H1 (cell line): ENCODE results near the gene STARD7. TPM values are rescaled to one million over a fixed set of nuclear protein-coding genes. Genes with fewer than 3 reads are reported as not detected.
A peak's percentile ranks its signal among the peaks of the same experiment; 100 is the strongest.

Experiments used
- CTCF ChIA-PET: fragments of 300-600 bp; sonication (Branson Sonifier 250); formaldehyde crosslinking; loops from one replicate; lab custom pipeline; 2021; ENCODE audit not compliant: partially characterized antibody; lab: Charles Lee
- POLR2A ChIA-PET: fragments of 300-600 bp; sonication (Branson Sonifier 250); formaldehyde crosslinking; loops from one replicate; lab custom pipeline; 2021; ENCODE audit warnings: inconsistent platforms; ENCODE audit not compliant: partially characterized antibody; lab: Charles Lee
- DNase-seq, 2 experiments: peaks; one replicate each; pipeline versions ENCODE4 v3.0.0 to v3.0.0-alpha.2; 2010 to 2022; ENCODE audit warnings: low spot score in 2 of 2, low read depth in 1 of 2, mixed read lengths in 1 of 2
- FAIRE-seq: peaks from 2 replicates; lab custom pipeline; 2011; peaks lifted over from hg19 to GRCh38; lab: Jason Lieb, UNC
- H2AFZ ChIP-seq: 2 replicates; pipeline ENCODE4 v1.8.1; 2012; ENCODE audit warnings: low read length, inconsistent platforms
- H2AK5ac ChIP-seq: 2 replicates; pipeline ENCODE4 v1.6.1; 2013; ENCODE audit warnings: low read depth, low read length
- H2BK120ac ChIP-seq: replicated peaks from 2 replicates; pipeline ENCODE3; 2013; ENCODE audit warnings: low read depth, low read length, inconsistent platforms
- H2BK12ac ChIP-seq: 2 replicates; pipeline ENCODE4 v1.6.1; 2013; ENCODE audit warnings: low read depth, low read length
- H2BK15ac ChIP-seq: 2 replicates; pipeline ENCODE4 v1.6.1; 2013; ENCODE audit warnings: low read length
- H2BK20ac ChIP-seq: 2 replicates; pipeline ENCODE4 v1.6.1; 2013; ENCODE audit warnings: low read length
- H2BK5ac ChIP-seq: 2 replicates; pipeline ENCODE4 v1.6.1; 2013; ENCODE audit warnings: low read depth, low read length
- H3K14ac ChIP-seq: 2 replicates; pipeline ENCODE4 v1.6.1; 2013; ENCODE audit warnings: inconsistent platforms; ENCODE audit not compliant: insufficient read length
- H3K18ac ChIP-seq: 2 replicates; pipeline ENCODE4 v1.6.1; 2013; ENCODE audit warnings: low read length; ENCODE audit errors: extremely low read depth
- H3K23ac ChIP-seq: 2 replicates; pipeline ENCODE4 v1.6.1; 2013; ENCODE audit warnings: inconsistent platforms; ENCODE audit not compliant: insufficient read length
- H3K23me2 ChIP-seq: 2 replicates; pipeline ENCODE4 v1.6.1; 2013; ENCODE audit warnings: low read depth, low read length
- H3K27ac ChIP-seq: 2 replicates; pipeline ENCODE4 v1.6.1; 2011; ENCODE audit warnings: low read depth, low read length, inconsistent platforms
- H3K27me3 ChIP-seq, 4 experiments: replicated peaks in 1 of 4; 1 replicate in 1 of 4; 2 replicates in 3 of 4; pipeline versions ENCODE4 v1.6.1 to v1.8.1; 2011 to 2013; ENCODE audit warnings: low read length in 3 of 4, mild to moderate bottlenecking in 3 of 4, inconsistent platforms in 2 of 4, mixed read lengths in 2 of 4, moderate library complexity in 1 of 4; ENCODE audit not compliant: control insufficient read depth in 3 of 4, insufficient read depth in 3 of 4; ENCODE audit errors: extremely low read depth in 1 of 4
- H3K36me3 ChIP-seq, 4 experiments: 2 replicates each; pipeline versions ENCODE4 v1.6.1 to v1.8.1; 2011 to 2013; ENCODE audit warnings: mild to moderate bottlenecking in 4 of 4, low read length in 3 of 4, moderate library complexity in 2 of 4, control low read depth in 1 of 4, inconsistent platforms in 1 of 4; ENCODE audit not compliant: insufficient read depth in 4 of 4, control insufficient read depth in 2 of 4
- H3K4ac ChIP-seq: replicated peaks from 2 replicates; pipeline ENCODE3; 2013; ENCODE audit warnings: low read length, low read depth, mixed read lengths, inconsistent platforms; ENCODE audit not compliant: insufficient read length
- H3K4me1 ChIP-seq, 4 experiments: replicated peaks in 1 of 4; 1 replicate in 1 of 4; 2 replicates in 3 of 4; pipeline versions ENCODE4 v1.6.1 to v1.8.1; 2011 to 2013; ENCODE audit warnings: low read length in 3 of 4, inconsistent platforms in 2 of 4, mixed read lengths in 1 of 4; ENCODE audit not compliant: insufficient read depth in 4 of 4, control insufficient read depth in 3 of 4
- H3K4me2 ChIP-seq, 2 experiments: 2 replicates each; pipeline versions ENCODE4 v1.6.1 to v1.8.1; 2011 to 2013; ENCODE audit warnings: low read depth in 2 of 2, low read length in 2 of 2, control low read depth in 1 of 2, inconsistent platforms in 1 of 2, mild to moderate bottlenecking in 1 of 2; ENCODE audit not compliant: insufficient read depth in 1 of 2
- H3K4me3 ChIP-seq, 4 experiments: fragments of 200-600, 300-600 bp in 1 of 4; sonication (generic), shearing (Covaris generic), sonication (Bioruptor Twin) in 1 of 4; 2 replicates each; pipeline versions ENCODE4 v1.5.1 to v1.8.1; 2011 to 2016; ENCODE audit warnings: low read length in 4 of 4, low read depth in 3 of 4, control low read depth in 2 of 4, inconsistent platforms in 2 of 4, mild to moderate bottlenecking in 2 of 4, mixed read lengths in 1 of 4, moderate library complexity in 1 of 4; ENCODE audit not compliant: insufficient read depth in 2 of 4; ENCODE audit errors: extremely low read depth in 1 of 4
- H3K56ac ChIP-seq: replicated peaks from 2 replicates; pipeline ENCODE3; 2013; ENCODE audit warnings: low read depth, mild to moderate bottlenecking, mixed read lengths, low read length, inconsistent platforms; ENCODE audit not compliant: insufficient read length
- H3K79me1 ChIP-seq: 2 replicates; pipeline ENCODE4 v1.6.1; 2013; ENCODE audit warnings: low read depth, low read length, control low read depth
- H3K79me2 ChIP-seq, 2 experiments: 2 replicates each; pipeline versions ENCODE4 v1.6.1 to v1.8.1; 2012 to 2013; ENCODE audit warnings: low read length in 2 of 2, mild to moderate bottlenecking in 2 of 2, inconsistent platforms in 1 of 2; ENCODE audit not compliant: insufficient read depth in 2 of 2, control insufficient read depth in 1 of 2
- H3K9ac ChIP-seq, 4 experiments: replicated peaks in 1 of 4; 1 replicate in 1 of 4; 2 replicates in 3 of 4; pipeline versions ENCODE4 v1.6.1 to v1.8.1; 2011 to 2013; ENCODE audit warnings: low read depth in 3 of 4, low read length in 3 of 4, control low read depth in 2 of 4, mild to moderate bottlenecking in 2 of 4, moderate library complexity in 2 of 4, inconsistent platforms in 1 of 4; ENCODE audit errors: extremely low read depth in 1 of 4
- H3K9me3 ChIP-seq, 2 experiments: 2 replicates each; pipeline versions ENCODE4 v1.6.1 to v1.8.1; 2012 to 2013; ENCODE audit warnings: mild to moderate bottlenecking in 2 of 2, moderate library complexity in 2 of 2, control low read depth in 1 of 2, inconsistent platforms in 1 of 2, low read depth in 1 of 2, low read length in 1 of 2, mixed read lengths in 1 of 2; ENCODE audit not compliant: insufficient read depth in 2 of 2
- H4K20me1 ChIP-seq, 2 experiments: replicated peaks in 1 of 2; 2 replicates each; pipeline versions ENCODE3 to v1.8.1; 2011 to 2013; ENCODE audit warnings: inconsistent platforms in 2 of 2, low read length in 2 of 2, mild to moderate bottlenecking in 1 of 2; ENCODE audit not compliant: insufficient read depth in 2 of 2, control insufficient read depth in 1 of 2
- H4K5ac ChIP-seq: 2 replicates; pipeline ENCODE4 v1.6.1; 2013; ENCODE audit warnings: low read length, low read depth, mixed read lengths, inconsistent platforms; ENCODE audit not compliant: insufficient read length
- H4K8ac ChIP-seq: 2 replicates; pipeline ENCODE4 v1.8.0; 2013; ENCODE audit warnings: mild to moderate bottlenecking, moderate library complexity, low read length, inconsistent platforms; ENCODE audit not compliant: insufficient read depth; ENCODE audit errors: extremely low read depth
- H4K91ac ChIP-seq: replicated peaks from 2 replicates; pipeline ENCODE3; 2013; ENCODE audit warnings: low read length, mixed read lengths, inconsistent platforms; ENCODE audit not compliant: insufficient read length
- CBX5 ChIP-seq: fragments of 300-800, 300-1000 bp; sonication (generic); IDR thresholded peaks from 2 replicates; pipeline ENCODE4 v1.7.1; 2016; ENCODE audit warnings: antibody characterized with exemption, low read length, low read depth
- JUND ChIP-seq: IDR thresholded peaks from 2 replicates; pipeline ENCODE4 v1.6.1; 2011; ENCODE audit warnings: mild to moderate bottlenecking, improper control_type of control experiment, low read length
- MAFK ChIP-seq: IDR thresholded peaks from 2 replicates; pipeline ENCODE4 v1.6.1; 2012; ENCODE audit warnings: low read depth, mild to moderate bottlenecking, improper control_type of control experiment, low read length
- POLR2A ChIP-seq, 2 experiments: IDR thresholded peaks; 1 replicate in 1 of 2; 2 replicates in 1 of 2; pipeline ENCODE4 v1.6.1; 2011; ENCODE audit warnings: low read depth in 2 of 2, low read length in 2 of 2, mild to moderate bottlenecking in 2 of 2; ENCODE audit errors: control extremely low read depth in 1 of 2
- TAF1 ChIP-seq: IDR thresholded peaks from 2 replicates; pipeline ENCODE4 v1.6.1; 2011; ENCODE audit warnings: mild to moderate bottlenecking, low read depth, low read length
- TAF7 ChIP-seq: optimal IDR thresholded peaks from 2 replicates; pipeline ENCODE3; 2011; ENCODE audit warnings: low read depth, mild to moderate bottlenecking, inconsistent platforms, low read length, moderate library complexity, borderline replicate concordance
- YY1 ChIP-seq: IDR thresholded peaks from 2 replicates; pipeline ENCODE4 v1.6.1; 2011; ENCODE audit warnings: low read depth, mild to moderate bottlenecking, low read length
- whole genome bisulfite sequencing, 2 experiments: shearing (Covaris generic) in 1 of 2; methylation state at CpG; one replicate each; pipeline versions ENCODE4 v1.1.6 to v1.1.7; 2013 to 2015; ENCODE audit warnings: low lambda C conversion rate in 2 of 2, mixed read lengths in 2 of 2, inconsistent platforms in 1 of 2, low coverage in 1 of 2, missing lambda C conversion rate in 1 of 2; ENCODE audit not compliant: insufficient replicate concordance in 2 of 2, insufficient coverage in 1 of 2, insufficient read length in 1 of 2; ENCODE audit errors: extremely low coverage in 1 of 2, missing lambda C conversion rate in 1 of 2; 5-methylcytosine and 5-hydroxymethylcytosine counted together
- polyA plus RNA-seq, 7 experiments: library from polyadenylated mRNA; depleted of rRNA in 3 of 7; stranded (reverse) in 5 of 7; unstranded in 2 of 7; fragments of >200 nt in 5 of 7; fragments of 200-250 nt in 2 of 7; gene quantifications; 1 replicate in 5 of 7; 2 replicates in 1 of 7; 4 replicates in 1 of 7; pipeline versions ENCODE4 v1.2.1 to v1.2.3, GENCODE V29; 2011 to 2013; ENCODE audit warnings: missing spikeins in 2 of 7, mixed read lengths in 2 of 7
- total RNA-seq: library from RNA; stranded (reverse); fragmentation: NEBNext Ultra II Directional; extraction: Animal tissue kit (Norgen Biotek cat#: 25700); gene quantifications from 2 replicates; pipeline ENCODE4 v1.2.1, GENCODE V29; 2021

The STARD7 gene
- total and polyA plus RNA-seq, 2 of the 8 experiments (the other 6 are each of a cell fraction or from before 2014, with no cell fraction given), result 89.1 to 200 TPM

GRCh38 chr2:96209011-96209728 lies 543 bp upstream of the STARD7 start:
- H3K27ac ChIP-seq, result peak overlapping the region; percentile 45; the same call in 1 of the 2 replicates
- CTCF ChIA-PET, result interaction anchor here (0.9 kb wide), 1 partner anchor 59 kb away, joined by 3 read pairs; no protein-coding TSS in a partner anchor

More at GRCh38 chr2:96209011-96209728, 543 bp upstream of the STARD7 start:
- H3K23ac ChIP-seq, result no peak overlapping the region
- H4K20me1 ChIP-seq, result peaks cover 14 to 17% of the 10 kb centered on the region in 2 experiments
- peaks cover 3% of the 10 kb centered on the region; the same call in 1 of the 2 replicates for H3K79me1 ChIP-seq
- no peak overlapping the region for H3K14ac ChIP-seq
- no peak for FAIRE-seq
- peak overlapping the region; percentile 56 for H4K91ac ChIP-seq
- H3K4me2 ChIP-seq, result peak overlapping the region; percentile 80 to 86
- peaks cover 4 to 5% (median 4%) of the 10 kb centered on the region in 4 experiments; a peak in 5 of 7 replicates for H3K4me1 ChIP-seq
- H3K79me2 ChIP-seq, result peaks cover 29 to 44% of the 10 kb centered on the region in 2 experiments
- H3K36me3 ChIP-seq, result no peaks in the 10 kb centered on the region
- H3K4ac ChIP-seq, result peak overlapping the region; percentile 47
- peak overlapping the region; percentile 60 to 93 (median 76) for H3K4me3 ChIP-seq
- peaks cover 8% of the 10 kb centered on the region; the same call in 1 of the 2 replicates for H3K23me2 ChIP-seq
- peak overlapping the region in 2 of 4 experiments; percentile 13 to 16; a peak in 5 of 7 replicates for H3K9ac ChIP-seq
- no peak overlapping the region for H3K18ac ChIP-seq
- DNase-seq, result no peak
- no peak overlapping the region for H2AK5ac ChIP-seq
- no peak overlapping the region; the same call in 1 of the 2 replicates for H2BK12ac ChIP-seq
- H3K9me3 ChIP-seq, result no peaks in the 10 kb centered on the region
- TF ChIP-seq POLR2A (IDR thresholded peaks at IDR 0.05; ENCODE audit: control extremely low read depth in 1 of 2, low read depth in 2 of 2, low read length in 2 of 2) (peak in 1 of 2 experiments; percentile 13; a peak in 1 of 3 replicates), TAF1 (peak; percentile 78; the same call in 1 of the 2 replicates), JUND (no peak), CBX5 (no peak), TAF7 (peak; percentile 25), YY1 (peak; percentile 93), MAFK (no peak)
- peak overlapping the region; percentile 12 for H4K5ac ChIP-seq
- H3K27me3 ChIP-seq, result no peaks in the 10 kb centered on the region
- POLR2A ChIA-PET, result interaction anchor here (0.6 to 2.9 kb wide), 12 partner anchors 13 to 96 kb away, joined by 3 to 13 read pairs (median 4); partner anchors contain the start of gene SNRNP200
- H2BK15ac ChIP-seq, result no peak overlapping the region
- no peak overlapping the region for H3K56ac ChIP-seq
- H2AFZ ChIP-seq, result peak overlapping the region; percentile 18; the same call in 1 of the 2 replicates
- no peak overlapping the region for H4K8ac ChIP-seq
- WGBS, 2 experiments, result 11% methylated on average over 21 of the region's 21 CpGs; no CpG with 5 or more reads in 1 of the 2 experiments
- no peak overlapping the region for H2BK5ac ChIP-seq
- no peak overlapping the region for H2BK120ac ChIP-seq
- H2BK20ac ChIP-seq, result no peak overlapping the region
